Measurements from ENCODE around the gene TNC.
A peak's percentile ranks its signal among the peaks of the same experiment; 100 is the strongest.

Gene TNC

GRCh38 chr9:115008536-115009270 is 109.3 kb downstream of the TNC start:
- H3K4me3 Mint-ChIP-seq, result no peak overlapping the region
- no peak for DNase-seq
- peaks cover 8% of the 10 kb centered on the region for H3K27me3 Mint-ChIP-seq
- ATAC-seq, result peak; percentile 65
- no peaks in the 10 kb centered on the region for H3K9me3 Mint-ChIP-seq
- no peak overlapping the region for H3K27ac Mint-ChIP-seq
- peaks cover 77% of the 10 kb centered on the region for H3K4me1 Mint-ChIP-seq
- H3K36me3 Mint-ChIP-seq (ENCODE audit: low read depth), result no peaks in the 10 kb centered on the region

GRCh38 chr9:115006660-115007059 is 111.3 kb downstream of the TNC start:
- ATAC-seq (peak; percentile 44), DNase-seq (no peak)
- no peak overlapping the region for H3K4me3 Mint-ChIP-seq
- H3K27ac Mint-ChIP-seq, result peak overlapping the region; percentile 9
- no peaks in the 10 kb centered on the region for H3K36me3 Mint-ChIP-seq (ENCODE audit: low read depth)
- H3K27me3 Mint-ChIP-seq, result peaks cover 8% of the 10 kb centered on the region
- peaks cover 75% of the 10 kb centered on the region for H3K4me1 Mint-ChIP-seq
- peaks cover 4% of the 10 kb centered on the region for H3K9me3 Mint-ChIP-seq

GRCh38 chr9:115005322-115005721 is 112.6 kb downstream of the TNC start:
- no peak for ATAC-seq
- H3K9me3 Mint-ChIP-seq, result peaks cover 5% of the 10 kb centered on the region
- peak overlapping the region; percentile 54 for H3K27ac Mint-ChIP-seq
- no peak overlapping the region for H3K4me3 Mint-ChIP-seq
- H3K27me3 Mint-ChIP-seq, result peaks cover 4% of the 10 kb centered on the region
- DNase-seq, result no peak
- H3K36me3 Mint-ChIP-seq (ENCODE audit: low read depth), result no peaks in the 10 kb centered on the region
- H3K4me1 Mint-ChIP-seq, result peaks cover 77% of the 10 kb centered on the region

GRCh38 chr9:115004545-115004944 is 113.4 kb downstream of the TNC start:
- Mint-ChIP-seq H3K27ac (peak overlapping the region; percentile 54), H3K4me1 (peaks cover 85% of the 10 kb centered on the region), H3K4me3 (no peak overlapping the region), H3K9me3 (peaks cover 5% of the 10 kb centered on the region), H3K27me3 (no peaks in the 10 kb centered on the region), H3K36me3 (ENCODE audit: low read depth) (no peaks in the 10 kb centered on the region)
- peak; percentile 63 for ATAC-seq
- no peak for DNase-seq

- peaks cover 5% of the 10 kb centered on the region for H3K9me3 Mint-ChIP-seq
- no peaks in the 10 kb centered on the region for H3K27me3 Mint-ChIP-seq
- no peak overlapping the region for H3K27ac Mint-ChIP-seq
- peaks cover 74% of the 10 kb centered on the region for H3K4me1 Mint-ChIP-seq
- no peak for DNase-seq
- no peaks in the 10 kb centered on the region for H3K36me3 Mint-ChIP-seq (ENCODE audit: low read depth)
- no peak for ATAC-seq
- H3K4me3 Mint-ChIP-seq, result no peak overlapping the region
These were observed 115.4 kb downstream of the TNC start for GRCh38 chr9:115002371-115003120.

GRCh38 chr9:115000217-115000639 is 117.7 kb downstream of the TNC start:
- DNase-seq, result peak; percentile 34
- no peaks in the 10 kb centered on the region for H3K36me3 Mint-ChIP-seq (ENCODE audit: low read depth)
- H3K4me3 Mint-ChIP-seq, result peak overlapping the region; percentile 76
- peaks cover 5% of the 10 kb centered on the region for H3K9me3 Mint-ChIP-seq
- no peaks in the 10 kb centered on the region for H3K27me3 Mint-ChIP-seq
- peaks cover 68% of the 10 kb centered on the region for H3K4me1 Mint-ChIP-seq
- peak overlapping the region; percentile 81 for H3K27ac Mint-ChIP-seq
- peak; percentile 73 for ATAC-seq

- ATAC-seq (no peak), DNase-seq (no peak)
- Mint-ChIP-seq H3K36me3 (ENCODE audit: low read depth) (no peaks in the 10 kb centered on the region), H3K27ac (no peak overlapping the region), H3K4me3 (no peak overlapping the region), H3K27me3 (no peaks in the 10 kb centered on the region), H3K4me1 (peaks cover 66% of the 10 kb centered on the region), H3K9me3 (peaks cover 5% of the 10 kb centered on the region)
These were observed 119.6 kb downstream of the TNC start for GRCh38 chr9:114998326-114998725.

- ATAC-seq, result no peak
- Mint-ChIP-seq H3K4me3 (no peak overlapping the region), H3K27me3 (no peaks in the 10 kb centered on the region), H3K36me3 (ENCODE audit: low read depth) (no peaks in the 10 kb centered on the region), H3K9me3 (no peaks in the 10 kb centered on the region), H3K27ac (no peak overlapping the region), H3K4me1 (peaks cover 68% of the 10 kb centered on the region)
- DNase-seq, result no peak
These were observed 122.2 kb downstream of the TNC start for GRCh38 chr9:114995681-114996221.

- H3K27ac Mint-ChIP-seq, result peak overlapping the region; percentile 29
- ATAC-seq (peak; percentile 63), DNase-seq (no peak)
- no peak overlapping the region for H3K4me3 Mint-ChIP-seq
- H3K27me3 Mint-ChIP-seq, result no peaks in the 10 kb centered on the region
- H3K36me3 Mint-ChIP-seq (ENCODE audit: low read depth), result no peaks in the 10 kb centered on the region
- peaks cover 68% of the 10 kb centered on the region for H3K4me1 Mint-ChIP-seq
- H3K9me3 Mint-ChIP-seq, result no peaks in the 10 kb centered on the region
These were observed 123.2 kb downstream of the TNC start for GRCh38 chr9:114994768-114995167.

GRCh38 chr9:114991861-114992260 is 126.1 kb downstream of the TNC start:
- no peaks in the 10 kb centered on the region for H3K36me3 Mint-ChIP-seq (ENCODE audit: low read depth)
- H3K9me3 Mint-ChIP-seq, result no peaks in the 10 kb centered on the region
- peaks cover 84% of the 10 kb centered on the region for H3K4me1 Mint-ChIP-seq
- ATAC-seq (no peak), DNase-seq (no peak)
- no peak overlapping the region for H3K27ac Mint-ChIP-seq
- H3K27me3 Mint-ChIP-seq, result no peaks in the 10 kb centered on the region
- H3K4me3 Mint-ChIP-seq, result no peak overlapping the region

GRCh38 chr9:114990901-114991300 is 127.1 kb downstream of the TNC start:
- Mint-ChIP-seq H3K4me3 (no peak overlapping the region), H3K27ac (peak overlapping the region; percentile 25), H3K36me3 (ENCODE audit: low read depth) (no peaks in the 10 kb centered on the region), H3K27me3 (no peaks in the 10 kb centered on the region), H3K4me1 (peaks cover 79% of the 10 kb centered on the region), H3K9me3 (no peaks in the 10 kb centered on the region)
- ATAC-seq (no peak), DNase-seq (no peak)

GRCh38 chr9:114989600-114990410 is 128.2 kb downstream of the TNC start:
- peaks cover 72% of the 10 kb centered on the region for H3K4me1 Mint-ChIP-seq
- H3K36me3 Mint-ChIP-seq (ENCODE audit: low read depth), result no peaks in the 10 kb centered on the region

GRCh38 chr9:114988962-114989599 is 128.9 kb downstream of the TNC start:
- H3K4me1 Mint-ChIP-seq, result peaks cover 65% of the 10 kb centered on the region
- peak; percentile 72 for ATAC-seq
- peak; percentile 43 for DNase-seq
- H3K36me3 Mint-ChIP-seq (ENCODE audit: low read depth), result no peaks in the 10 kb centered on the region
- peak overlapping the region; percentile 96 for H3K27ac Mint-ChIP-seq
- H3K27me3 Mint-ChIP-seq, result no peaks in the 10 kb centered on the region
- H3K9me3 Mint-ChIP-seq, result no peaks in the 10 kb centered on the region
- peak overlapping the region; percentile 65 for H3K4me3 Mint-ChIP-seq

More at GRCh38 chr9:114989600-114990410, 128.2 kb downstream of the TNC start:
- Mint-ChIP-seq H3K9me3 (no peaks in the 10 kb centered on the region), H3K27me3 (no peaks in the 10 kb centered on the region), H3K4me3 (peak overlapping the region; percentile 65), H3K27ac (peak overlapping the region; percentile 96)
- DNase-seq, result peak; percentile 61
- peak; percentile 84 for ATAC-seq

- ATAC-seq (no peak), DNase-seq (no peak)
- Mint-ChIP-seq H3K4me3 (no peak overlapping the region), H3K9me3 (no peaks in the 10 kb centered on the region), H3K27ac (no peak overlapping the region), H3K27me3 (peaks cover 2% of the 10 kb centered on the region), H3K4me1 (peaks cover 51% of the 10 kb centered on the region), H3K36me3 (ENCODE audit: low read depth) (no peaks in the 10 kb centered on the region)
These were observed 130.8 kb downstream of the TNC start for GRCh38 chr9:114987116-114987515.

Measured in activated naive CD8-positive, alpha-beta T cell treated with anti-CD3 and anti-CD28 coated beads, Interleukin-2, amount 50 U/mL, for 24 hours (primary cell).